MCF 10A (cell line): Measurements from ENCODE around the gene KRTAP5-6. TPM values are rescaled to one million over a fixed set of nuclear protein-coding genes. Genes with fewer than 3 reads are reported as not detected.
"Not testable (repeated sequence)": the region's sequence is repeated elsewhere in the genome, so short reads cannot be mapped to it uniquely, and the experiment has no call there.

Experiments
- BruUV-seq: library from RNA; stranded (reverse); fragments of 400-500 nt; replicated peaks from 2 replicates; lab custom pipeline; 2021; lab: Mats Ljungman, UMichigan
- CTCF ChIA-PET: fragments of 300-600 bp; sonication (Branson Sonifier 250); formaldehyde crosslinking; extraction: SDS; loops from one replicate; lab custom pipeline; 2021; ENCODE audit warnings: antibody characterized with exemption, inconsistent platforms; lab: Yijun Ruan, JAX
- POLR2A ChIA-PET: fragments of 300-600, 350-650 bp; sonication (Branson Sonifier 250); formaldehyde crosslinking; extraction: SDS; loops from one replicate; lab custom pipeline; 2020; ENCODE audit warnings: antibody characterized with exemption, inconsistent platforms; lab: Yijun Ruan, JAX
- DNase-seq: peaks from one replicate; pipeline ENCODE4 v3.0.0-alpha.2; 2018; ENCODE audit not compliant: unreplicated experiment
- H3K27ac Mint-ChIP-seq: one replicate; pipeline ENCODE4 v1.8.0; 2022; ENCODE audit warnings: mild to moderate bottlenecking, low read depth, mixed read lengths; ENCODE audit not compliant: unreplicated experiment
- H3K27me3 Mint-ChIP-seq: one replicate; pipeline ENCODE4 v1.8.0; 2022; ENCODE audit warnings: mixed read lengths; ENCODE audit not compliant: insufficient read depth, unreplicated experiment
- H3K36me3 Mint-ChIP-seq: one replicate; pipeline ENCODE4 v1.8.0; 2022; ENCODE audit warnings: mild to moderate bottlenecking, moderate library complexity, mixed read lengths; ENCODE audit not compliant: insufficient read depth, unreplicated experiment
- H3K4me1 Mint-ChIP-seq: one replicate; pipeline ENCODE4 v1.8.0; 2022; ENCODE audit warnings: mixed read lengths; ENCODE audit not compliant: insufficient read depth, unreplicated experiment
- H3K4me3 Mint-ChIP-seq: one replicate; pipeline ENCODE4 v1.8.0; 2022; ENCODE audit warnings: mild to moderate bottlenecking, moderate library complexity, mixed read lengths; ENCODE audit not compliant: unreplicated experiment
- H3K9me3 Mint-ChIP-seq: one replicate; pipeline ENCODE4 v1.8.0; 2022; ENCODE audit warnings: mixed read lengths; ENCODE audit not compliant: unreplicated experiment
- CTCF ChIP-seq: fragments of 200-600 bp; IDR thresholded peaks from one replicate; pipeline ENCODE4 v1.8.0; 2022; ENCODE audit warnings: antibody characterized with exemption, mild to moderate bottlenecking; ENCODE audit not compliant: unreplicated experiment
- intact Hi-C: fragments of 100-400 bp; cut with micrococcal nuclease; formaldehyde crosslinking; loops from 2 replicates; pipeline ENCODE4 v1.14.1; 2022
- total RNA-seq: library from RNA; stranded (reverse); gene quantifications from 2 replicates; pipeline ENCODE4 v1.2.3, GENCODE V29; 2022

The KRTAP5-6 gene
- total RNA-seq, 1 experiment from 2014 or later = not detected

- H3K4me1 Mint-ChIP-seq = not testable (repeated sequence)
These were observed 34.2 kb upstream of the KRTAP5-6 start for GRCh38 chr11:1662699-1663283.

GRCh38 chr11:1665313-1665712, 31.7 kb upstream of the KRTAP5-6 start:
- TF ChIP-seq CTCF = no peak
- no peak overlapping the region for H3K4me3 Mint-ChIP-seq
- intact Hi-C loops = no loop called here
- ChIA-PET POLR2A (no interaction called here), CTCF (no interaction called here)
- no peak for DNase-seq
- no peaks in the 10 kb centered on the region for H3K9me3 Mint-ChIP-seq
- H3K36me3 Mint-ChIP-seq = no peaks in the 10 kb centered on the region
- H3K27ac Mint-ChIP-seq = no peak overlapping the region
- peaks cover 33% of the 10 kb centered on the region for H3K27me3 Mint-ChIP-seq
- BruUV-seq = no TSS peak
- no peaks in the 10 kb centered on the region for H3K4me1 Mint-ChIP-seq

More at GRCh38 chr11:1662699-1663283, 34.2 kb upstream of the KRTAP5-6 start:
- H3K9me3 Mint-ChIP-seq, BruUV-seq, H3K4me3 Mint-ChIP-seq, POLR2A ChIA-PET, DNase-seq, H3K27ac Mint-ChIP-seq, intact Hi-C loops, H3K36me3 Mint-ChIP-seq, CTCF ChIA-PET: not testable (repeated sequence)
- H3K27me3 Mint-ChIP-seq = peaks cover 22% of the 10 kb centered on the region

GRCh38 chr11:1667121-1667850, 29.7 kb upstream of the KRTAP5-6 start:
- no TSS peak for BruUV-seq
- Mint-ChIP-seq H3K4me1 (no peaks in the 10 kb centered on the region), H3K27me3 (peaks cover 48% of the 10 kb centered on the region), H3K27ac (no peak overlapping the region), H3K4me3 (no peak overlapping the region), H3K36me3 (no peaks in the 10 kb centered on the region), H3K9me3 (no peaks in the 10 kb centered on the region)
- intact Hi-C loops = no loop called here
- CTCF ChIA-PET = interaction anchor here (1.0 kb wide), 1 partner anchor 14 kb away, joined by 6 read pairs; no protein-coding TSS in a partner anchor
- TF ChIP-seq CTCF = no peak
- DNase-seq = no peak
- POLR2A ChIA-PET = no interaction called here

DNA sequence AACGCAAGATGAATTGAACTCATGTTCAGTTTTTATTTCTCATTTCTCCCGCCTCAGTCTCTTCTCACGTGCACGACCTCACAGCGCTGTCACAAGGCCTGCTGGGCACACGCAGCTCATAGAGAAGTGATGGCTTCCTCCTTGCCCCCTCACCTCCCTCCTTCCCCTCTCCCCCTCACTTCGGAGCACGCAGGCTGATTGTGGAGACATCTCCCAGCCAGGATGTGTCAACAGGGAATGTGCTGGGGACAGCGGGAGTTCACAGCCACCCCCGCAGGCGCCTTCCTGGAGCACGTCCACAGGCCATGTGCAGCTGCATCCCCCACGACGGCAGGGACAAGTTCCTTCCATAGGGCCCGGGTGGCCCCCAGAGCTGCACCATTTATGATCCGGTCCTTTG, 29.1 kb upstream of the KRTAP5-6 start:
- intact Hi-C loops = no loop called here
- DNase-seq = no peak
- BruUV-seq = no TSS peak
- no peak overlapping the region for H3K27ac Mint-ChIP-seq
- CTCF ChIA-PET = interaction anchor here (0.6 to 1.0 kb wide), 3 partner anchors 15 to 36 kb away, joined by 3 to 6 read pairs (median 3); no protein-coding TSS in a partner anchor
- no peak for TF ChIP-seq CTCF
- H3K4me1 Mint-ChIP-seq = no peaks in the 10 kb centered on the region
- peaks cover 54% of the 10 kb centered on the region for H3K27me3 Mint-ChIP-seq
- H3K4me3 Mint-ChIP-seq = no peak overlapping the region
- no peaks in the 10 kb centered on the region for H3K36me3 Mint-ChIP-seq
- POLR2A ChIA-PET = no interaction called here
- H3K9me3 Mint-ChIP-seq = no peaks in the 10 kb centered on the region
